GM21786 (cell line): ENCODE measurements around the gene ST6GALNAC3.
"Not testable (repeated sequence)": the region's sequence is repeated elsewhere in the genome, so short reads cannot be mapped to it uniquely, and the experiment has no call there.

Experiments used
- ATAC-seq: cut with Tn5 transposase; IDR thresholded peaks from one replicate; pipeline ENCODE4 v1.9.1; 2021; ENCODE audit not compliant: unreplicated experiment

The ST6GALNAC3 gene

GRCh38 chr1:76074321-76075187, at the start of gene ST6GALNAC3:
Gene ST6GALNAC3, plus strand, starts transcription at chr1:76074746.
- peak; percentile 79 for ATAC-seq

- ATAC-seq, result no peak
Measured at GRCh38 chr1:76027341-76027740, 47.2 kb upstream of the ST6GALNAC3 start.

- no peak for ATAC-seq
Measured at GRCh38 chr1:76029331-76029730, 45.2 kb upstream of the ST6GALNAC3 start.

GRCh38 chr1:76031496-76031895, 43.0 kb upstream of the ST6GALNAC3 start:
- ATAC-seq, result no peak

GRCh38 chr1:76033800-76034475, 40.6 kb upstream of the ST6GALNAC3 start:
- no peak for ATAC-seq

- no peak for ATAC-seq
Measured at GRCh38 chr1:76035053-76035452, 39.5 kb upstream of the ST6GALNAC3 start.

GRCh38 chr1:76037324-76037723, 37.2 kb upstream of the ST6GALNAC3 start:
- ATAC-seq, result no peak

- ATAC-seq, result no peak
Measured at GRCh38 chr1:76038287-76039004, 36.1 kb upstream of the ST6GALNAC3 start.

GRCh38 chr1:76046149-76046548, 28.4 kb upstream of the ST6GALNAC3 start:
- ATAC-seq, result no peak

- ATAC-seq, result no peak
Measured at GRCh38 chr1:76048219-76048618, 26.3 kb upstream of the ST6GALNAC3 start.

- ATAC-seq, result no peak
Measured at GRCh38 chr1:76048926-76049325, 25.6 kb upstream of the ST6GALNAC3 start.

- ATAC-seq, result no peak
Measured at GRCh38 chr1:76049498-76049897, 25.0 kb upstream of the ST6GALNAC3 start.

GRCh38 chr1:76050073-76050472, 24.5 kb upstream of the ST6GALNAC3 start:
- ATAC-seq, result not testable (repeated sequence)

- no peak for ATAC-seq
Measured at GRCh38 chr1:76053021-76053420, 21.5 kb upstream of the ST6GALNAC3 start.

GRCh38 chr1:76054359-76054758, 20.2 kb upstream of the ST6GALNAC3 start:
- ATAC-seq, result no peak

GRCh38 chr1:76055987-76056386, 18.6 kb upstream of the ST6GALNAC3 start:
- no peak for ATAC-seq

- ATAC-seq, result no peak
Measured at GRCh38 chr1:76059451-76059850, 15.1 kb upstream of the ST6GALNAC3 start.

- ATAC-seq, result no peak
Measured at GRCh38 chr1:76065270-76065669, 9.3 kb upstream of the ST6GALNAC3 start.

- no peak for ATAC-seq
Measured at GRCh38 chr1:76066394-76066793, 8.2 kb upstream of the ST6GALNAC3 start.

GRCh38 chr1:76068542-76068941, 6.0 kb upstream of the ST6GALNAC3 start:
- no peak for ATAC-seq

- no peak for ATAC-seq
Measured at GRCh38 chr1:76068953-76069561, 5.5 kb upstream of the ST6GALNAC3 start.
